ENCODE measurements around the gene XPR1. TPM values are rescaled to one million over a fixed set of nuclear protein-coding genes. Genes with fewer than 3 reads are reported as not detected.
"Not testable (repeated sequence)": the region's sequence is repeated elsewhere in the genome, so short reads cannot be mapped to it uniquely, and the experiment has no call there.

Gene XPR1
- total and polyA plus RNA-seq, 10 of the 15 experiments (the other 5 are each of a cell fraction or from before 2014, with no cell fraction given), result 1.1 to 33.9 (median 11.3) TPM

DNA sequence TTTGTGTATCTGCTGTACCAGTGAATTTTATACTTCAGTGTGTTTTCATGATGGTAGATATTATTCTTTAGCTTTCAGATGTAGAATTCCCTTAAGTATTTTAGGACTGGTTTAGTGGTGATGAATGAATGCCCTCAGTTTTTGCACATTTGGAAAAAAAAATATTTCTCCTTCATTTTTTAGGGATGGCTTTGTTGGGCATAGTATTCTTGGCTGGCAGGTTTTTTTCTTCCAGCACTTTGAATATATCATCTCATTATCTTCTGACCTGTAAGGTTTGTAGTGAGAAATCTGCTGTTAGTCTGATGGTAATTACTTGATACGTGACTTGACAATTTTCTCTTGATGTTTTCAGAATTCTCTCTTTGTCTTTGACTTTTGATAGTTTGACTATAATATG is 66.8 kb downstream of the XPR1 start:
- intact Hi-C loops (cut with micrococcal nuclease; ENCODE audit: unreplicated experiment) (no loop called here), in situ Hi-C loops (cut with MboI) (no loop called here)
- TF ChIP-seq CHD1 (IDR thresholded peaks at IDR 0.05; ENCODE audit: low read depth, low read length) (no peak), TARDBP (IDR thresholded peaks at IDR 0.05; ENCODE audit: borderline replicate concordance) (no peak), SMAD5 (IDR thresholded peaks at IDR 0.05; ENCODE audit: low read depth) (no peak), SIN3A (IDR thresholded peaks at IDR 0.05; ENCODE audit: low read depth, low read length) (no peak), ZZZ3 (IDR thresholded peaks at IDR 0.05; ENCODE audit: control insufficient read depth, insufficient read length, low read depth) (no peak)
- BruUV-seq (replicated peaks), result TSS peak; percentile 23
- Histone ChIP-seq H3K27ac (ENCODE audit: control insufficient read depth, insufficient read depth) (no peak overlapping the region), H3K27me3 (replicated peaks in 1 of 2; ENCODE audit: control insufficient read depth in 2 of 2, insufficient read depth in 2 of 2, low read length in 1 of 2) (no peaks in the 10 kb centered on the region), H3K4me3 (no peak overlapping the region), H3K9me3 (replicated peaks; ENCODE audit: control insufficient read depth, insufficient read depth, low read length) (no peaks in the 10 kb centered on the region; the same call in 1 of the 3 replicates), H3K4me1 (ENCODE audit: control insufficient read depth, insufficient read depth, low read length) (no peaks in the 10 kb centered on the region), H3K4me2 (ENCODE audit: control insufficient read depth, insufficient read depth) (no peak overlapping the region), H2AFZ (ENCODE audit: control insufficient read depth, low read depth, low read length) (no peak overlapping the region), H3K36me3 (ENCODE audit: control insufficient read depth in 2 of 2, insufficient read depth in 2 of 2, low read length in 1 of 2) (no peaks in the 10 kb centered on the region), H3K9ac (ENCODE audit: control insufficient read depth, insufficient read depth, low read length) (no peak overlapping the region), H4K20me1 (ENCODE audit: control insufficient read depth, insufficient read depth) (no peaks in the 10 kb centered on the region), H3K79me2 (ENCODE audit: control insufficient read depth, insufficient read depth, low read length) (no peaks in the 10 kb centered on the region)
- 95% methylated on average over 1 of the region's 1 CpG for WGBS (ENCODE audit: insufficient coverage, insufficient replicate concordance, low lambda C conversion rate, missing lambda C conversion rate)
- ChIA-PET CTCF (interaction anchor here (0.6 kb wide), 1 partner anchor 88 kb away, joined by 3 read pairs; no protein-coding TSS in a partner anchor), RAD21 (ENCODE audit: unreplicated experiment) (no interaction called here), POLR2A (no interaction called here), SMC1A (ENCODE audit: uncharacterized antibody, unreplicated experiment) (no interaction called here)
- ATAC-seq (no peak), DNase-seq (ENCODE audit: low read depth, low spot score) (no peak), FAIRE-seq (no peak)

DNA sequence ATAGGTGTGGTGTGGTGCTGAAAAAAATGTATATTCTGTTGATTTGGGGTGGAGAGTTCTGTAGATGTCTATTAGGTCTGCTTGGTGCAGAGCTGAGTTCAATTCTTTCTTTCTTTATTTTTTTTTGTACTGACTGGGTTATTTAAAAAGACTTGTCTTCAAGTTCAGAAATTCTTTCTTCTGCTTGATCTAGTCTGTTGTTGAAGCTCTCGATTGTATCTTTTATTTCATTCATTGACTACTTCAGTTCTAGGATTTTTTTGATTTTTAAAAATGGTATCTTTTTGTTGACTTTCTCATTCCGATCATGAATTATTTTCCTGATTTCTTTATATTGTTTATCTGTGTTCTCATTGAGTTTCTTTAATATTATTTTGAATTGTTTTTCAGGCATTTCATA is 70.6 kb downstream of the XPR1 start:
- in situ Hi-C loops (cut with MboI); H3K4me2 ChIP-seq (ENCODE audit: control insufficient read depth, insufficient read depth); H3K9me3 ChIP-seq (replicated peaks; ENCODE audit: control insufficient read depth, insufficient read depth, low read length); H3K79me2 ChIP-seq (ENCODE audit: control insufficient read depth, insufficient read depth, low read length); H2AFZ ChIP-seq (ENCODE audit: control insufficient read depth, low read depth, low read length); SMC1A ChIA-PET (ENCODE audit: uncharacterized antibody, unreplicated experiment); POLR2A ChIA-PET; H3K36me3 ChIP-seq (ENCODE audit: control insufficient read depth in 2 of 2, insufficient read depth in 2 of 2, low read length in 1 of 2); H3K4me1 ChIP-seq (ENCODE audit: control insufficient read depth, insufficient read depth, low read length); H4K20me1 ChIP-seq (ENCODE audit: control insufficient read depth, insufficient read depth); CTCF ChIA-PET; DNase-seq (ENCODE audit: low read depth, low spot score); H3K27me3 ChIP-seq (replicated peaks in 1 of 2; ENCODE audit: control insufficient read depth in 2 of 2, insufficient read depth in 2 of 2, low read length in 1 of 2); H3K9ac ChIP-seq (ENCODE audit: control insufficient read depth, insufficient read depth, low read length); BruUV-seq (replicated peaks); H3K4me3 ChIP-seq; FAIRE-seq; RAD21 ChIA-PET (ENCODE audit: unreplicated experiment); ATAC-seq; H3K27ac ChIP-seq (ENCODE audit: control insufficient read depth, insufficient read depth); intact Hi-C loops (cut with micrococcal nuclease; ENCODE audit: unreplicated experiment): not testable (repeated sequence)
- 74% methylated on average over 2 of the region's 2 CpGs for WGBS (ENCODE audit: insufficient coverage, insufficient replicate concordance, low lambda C conversion rate, missing lambda C conversion rate)

GRCh38 chr1:180710746-180711145 is 78.9 kb downstream of the XPR1 start:
- in situ Hi-C loops (cut with MboI); H3K4me1 ChIP-seq (ENCODE audit: control insufficient read depth, insufficient read depth, low read length); SMC1A ChIA-PET (ENCODE audit: uncharacterized antibody, unreplicated experiment); H2AFZ ChIP-seq (ENCODE audit: control insufficient read depth, low read depth, low read length); CTCF ChIA-PET; RAD21 ChIA-PET (ENCODE audit: unreplicated experiment); H3K9ac ChIP-seq (ENCODE audit: control insufficient read depth, insufficient read depth, low read length); H3K9me3 ChIP-seq (replicated peaks; ENCODE audit: control insufficient read depth, insufficient read depth, low read length); BruUV-seq (replicated peaks); H3K36me3 ChIP-seq (ENCODE audit: control insufficient read depth in 2 of 2, insufficient read depth in 2 of 2, low read length in 1 of 2); H3K27ac ChIP-seq (ENCODE audit: control insufficient read depth, insufficient read depth); H3K4me2 ChIP-seq (ENCODE audit: control insufficient read depth, insufficient read depth); H3K79me2 ChIP-seq (ENCODE audit: control insufficient read depth, insufficient read depth, low read length); DNase-seq (ENCODE audit: low read depth, low spot score); ATAC-seq; H3K4me3 ChIP-seq; H3K27me3 ChIP-seq (replicated peaks in 1 of 2; ENCODE audit: control insufficient read depth in 2 of 2, insufficient read depth in 2 of 2, low read length in 1 of 2); FAIRE-seq; H4K20me1 ChIP-seq (ENCODE audit: control insufficient read depth, insufficient read depth); intact Hi-C loops (cut with micrococcal nuclease; ENCODE audit: unreplicated experiment): not testable (repeated sequence)
- WGBS (ENCODE audit: insufficient coverage, insufficient replicate concordance, low lambda C conversion rate, missing lambda C conversion rate), result 96% methylated on average over 27 of the region's 30 CpGs
- POLR2A ChIA-PET, result interaction anchor here (0.7 kb wide), 1 partner anchor 209 kb away, joined by 6 read pairs; no protein-coding TSS in a partner anchor

DNA sequence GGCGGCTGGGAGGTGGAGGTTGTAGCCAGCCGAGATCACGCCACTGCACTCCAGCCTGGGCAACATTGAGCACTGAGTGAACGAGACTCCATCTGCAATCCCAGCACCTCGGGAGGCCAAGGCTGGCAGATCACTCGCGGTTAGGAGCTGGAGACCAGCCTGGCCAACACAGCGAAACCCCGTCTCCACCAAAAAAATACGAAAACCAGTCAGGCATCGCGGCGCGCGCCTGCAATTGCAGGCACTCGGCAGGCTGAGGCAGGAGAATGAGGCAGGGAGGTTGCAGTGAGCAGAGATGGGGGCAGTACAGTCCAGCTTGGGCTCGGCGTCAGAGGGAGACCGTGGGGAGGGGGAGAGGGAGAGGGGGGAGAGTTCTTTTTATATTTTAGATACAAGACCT is 79.4 kb downstream of the XPR1 start:
- H3K27ac ChIP-seq (ENCODE audit: control insufficient read depth, insufficient read depth); H3K79me2 ChIP-seq (ENCODE audit: control insufficient read depth, insufficient read depth, low read length); H2AFZ ChIP-seq (ENCODE audit: control insufficient read depth, low read depth, low read length); H4K20me1 ChIP-seq (ENCODE audit: control insufficient read depth, insufficient read depth); ATAC-seq; H3K4me1 ChIP-seq (ENCODE audit: control insufficient read depth, insufficient read depth, low read length); SMC1A ChIA-PET (ENCODE audit: uncharacterized antibody, unreplicated experiment); H3K9me3 ChIP-seq (replicated peaks; ENCODE audit: control insufficient read depth, insufficient read depth, low read length); intact Hi-C loops (cut with micrococcal nuclease; ENCODE audit: unreplicated experiment); H3K36me3 ChIP-seq (ENCODE audit: control insufficient read depth in 2 of 2, insufficient read depth in 2 of 2, low read length in 1 of 2); BruUV-seq (replicated peaks); RAD21 ChIA-PET (ENCODE audit: unreplicated experiment); H3K4me3 ChIP-seq; H3K27me3 ChIP-seq (replicated peaks in 1 of 2; ENCODE audit: control insufficient read depth in 2 of 2, insufficient read depth in 2 of 2, low read length in 1 of 2); in situ Hi-C loops (cut with MboI); DNase-seq (ENCODE audit: low read depth, low spot score); CTCF ChIA-PET; FAIRE-seq; H3K9ac ChIP-seq (ENCODE audit: control insufficient read depth, insufficient read depth, low read length); H3K4me2 ChIP-seq (ENCODE audit: control insufficient read depth, insufficient read depth): not testable (repeated sequence)
- 98% methylated on average over 15 of the region's 19 CpGs for WGBS (ENCODE audit: insufficient coverage, insufficient replicate concordance, low lambda C conversion rate, missing lambda C conversion rate)
- POLR2A ChIA-PET, result interaction anchor here (0.7 kb wide), 1 partner anchor 209 kb away, joined by 6 read pairs; no protein-coding TSS in a partner anchor
